ENCODE measurements around the gene MYOM1.

MYOM1 gene

GRCh38 chr18:3248658-3249359 lies 29.0 kb upstream of the MYOM1 start:
- no peak for DNase-seq (ENCODE audit: low read depth)
- H3K4me3 ChIP-seq (ENCODE audit: low read length) = peak overlapping the region; percentile 98
- TF ChIP-seq CTCF (conservative IDR thresholded peaks at IDR 0.05; ENCODE audit: low read depth, low read length) = no peak

- no peak for DNase-seq (ENCODE audit: low read depth)
- peak overlapping the region; percentile 98 for H3K4me3 ChIP-seq (ENCODE audit: low read length)
- no peak for TF ChIP-seq CTCF (conservative IDR thresholded peaks at IDR 0.05; ENCODE audit: low read depth, low read length)
Measured at GRCh38 chr18:3248062-3248657, 28.4 kb upstream of the MYOM1 start.

GRCh38 chr18:3247240-3248061 lies 27.7 kb upstream of the MYOM1 start, which contains the start of gene MYL12A:
TSS of gene MYL12A (plus strand) at chr18:3247801. CDS start at chr18:3253248, 5,447 bp downstream.
- peak; percentile 95 for DNase-seq (ENCODE audit: low read depth)
- no peak for TF ChIP-seq CTCF (conservative IDR thresholded peaks at IDR 0.05; ENCODE audit: low read depth, low read length)
- H3K4me3 ChIP-seq (ENCODE audit: low read length) = peak within 1 kb of the TSS; percentile 98

GRCh38 chr18:3246635-3247239 lies 27.0 kb upstream of the MYOM1 start:
- H3K4me3 ChIP-seq (ENCODE audit: low read length) = peak overlapping the region; percentile 38
- peak; percentile 0 for TF ChIP-seq CTCF (conservative IDR thresholded peaks at IDR 0.05; ENCODE audit: low read depth, low read length)
- no peak for DNase-seq (ENCODE audit: low read depth)

GRCh38 chr18:3245853-3246634 lies 26.3 kb upstream of the MYOM1 start:
- peak overlapping the region; percentile 54 for H3K4me3 ChIP-seq (ENCODE audit: low read length)
- TF ChIP-seq CTCF (conservative IDR thresholded peaks at IDR 0.05; ENCODE audit: low read depth, low read length) = peak; percentile 95
- no peak for DNase-seq (ENCODE audit: low read depth)

GRCh38 chr18:3245185-3245564 lies 25.4 kb upstream of the MYOM1 start:
- no peak overlapping the region for H3K4me3 ChIP-seq (ENCODE audit: low read length)
- TF ChIP-seq CTCF (conservative IDR thresholded peaks at IDR 0.05; ENCODE audit: low read depth, low read length) = no peak

More at GRCh38 chr18:3245185-3245564, 25.4 kb upstream of the MYOM1 start:
- DNase-seq (ENCODE audit: low read depth) = no peak

Data from retinal pigment epithelial cell (primary cell).